SHP77 treated with DMSO at 0.1 percent for 48 hours (cell line): ENCODE measurements around the gene GOLIM4.
"Not testable (repeated sequence)": the region's sequence is repeated elsewhere in the genome, so short reads cannot be mapped to it uniquely, and the experiment has no call there.

Experiments used
- DNase-seq: peaks from one replicate; lab custom pipeline; 2025; lab: John Stamatoyannopoulos, UW

GOLIM4 gene

GRCh38 chr3:168095611-168096209, at the start of gene GOLIM4:
GOLIM4 (minus strand) TSS chr3:168095924; CDS start chr3:168095285, 639 bp downstream.
- DNase-seq = peak; percentile 93

- DNase-seq = no peak
Observed at GRCh38 chr3:168141405-168141998, 45.8 kb upstream of the GOLIM4 start.

- no peak for DNase-seq
Observed at GRCh38 chr3:168139947-168140346, 44.2 kb upstream of the GOLIM4 start.

- DNase-seq = no peak
Observed at GRCh38 chr3:168138421-168138820, 42.7 kb upstream of the GOLIM4 start.

DNA sequence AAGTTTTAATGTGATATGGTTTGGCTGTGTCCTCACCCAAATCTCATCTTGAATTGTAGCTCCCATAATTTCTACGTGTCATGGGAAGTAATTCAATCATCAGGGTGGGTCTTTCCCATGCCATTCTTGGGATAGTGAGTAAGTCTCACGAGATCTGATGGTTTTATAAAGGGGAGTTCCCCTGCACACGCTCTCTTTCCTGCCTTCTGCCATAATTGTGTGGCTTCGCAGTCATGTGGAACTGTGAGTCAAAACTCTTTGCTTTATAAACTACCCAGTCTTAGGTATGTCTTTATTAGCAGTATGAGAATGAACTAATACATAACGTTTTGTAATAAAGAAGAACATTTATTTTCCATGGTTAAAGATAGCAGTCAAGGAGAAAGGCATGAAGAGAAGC, 39.2 kb upstream of the GOLIM4 start:
- DNase-seq = no peak

GRCh38 chr3:168130250-168130649, 34.5 kb upstream of the GOLIM4 start:
- DNase-seq = not testable (repeated sequence)

DNA sequence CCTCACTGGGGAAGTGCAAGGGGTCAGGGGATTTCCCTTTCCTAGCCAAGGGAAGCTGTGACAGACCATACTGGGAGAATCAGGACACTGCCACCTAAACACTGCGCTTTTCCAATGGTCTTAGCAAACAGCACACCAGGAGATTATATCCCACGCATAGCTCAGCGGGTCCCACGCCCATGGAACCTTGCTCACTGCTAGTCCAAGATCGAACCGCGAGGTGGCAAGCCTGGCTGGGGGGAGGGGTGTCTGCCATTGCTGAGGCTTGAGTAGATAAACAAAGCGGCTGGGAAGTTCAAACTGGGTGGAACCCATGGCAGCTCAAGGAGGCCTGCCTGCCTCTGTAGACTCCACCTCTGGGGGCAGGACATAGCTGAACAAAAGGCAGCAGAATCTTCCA, 32.7 kb upstream of the GOLIM4 start:
- not testable (repeated sequence) for DNase-seq

DNA sequence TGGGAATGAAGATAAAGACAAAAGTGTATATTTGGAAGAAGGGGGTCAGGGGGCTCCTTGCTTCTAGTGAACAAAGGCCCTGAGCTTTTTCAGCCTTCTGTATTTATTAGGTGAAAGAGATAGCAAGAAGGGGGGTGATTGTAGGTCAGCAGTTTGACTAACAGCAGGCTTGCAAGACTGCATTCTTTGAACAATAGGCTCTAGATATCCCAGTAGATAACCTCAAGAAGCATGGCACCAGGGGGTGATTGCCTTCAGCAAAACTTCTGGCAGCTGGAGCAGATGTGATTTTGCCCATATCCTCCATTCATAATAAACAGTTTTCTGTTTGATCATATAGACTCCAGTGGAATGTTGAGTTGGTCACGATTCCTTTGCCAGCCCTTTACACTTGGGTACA, 31.7 kb upstream of the GOLIM4 start:
- DNase-seq = no peak

- DNase-seq = no peak
Observed at GRCh38 chr3:168124791-168125190, 29.1 kb upstream of the GOLIM4 start.

DNA sequence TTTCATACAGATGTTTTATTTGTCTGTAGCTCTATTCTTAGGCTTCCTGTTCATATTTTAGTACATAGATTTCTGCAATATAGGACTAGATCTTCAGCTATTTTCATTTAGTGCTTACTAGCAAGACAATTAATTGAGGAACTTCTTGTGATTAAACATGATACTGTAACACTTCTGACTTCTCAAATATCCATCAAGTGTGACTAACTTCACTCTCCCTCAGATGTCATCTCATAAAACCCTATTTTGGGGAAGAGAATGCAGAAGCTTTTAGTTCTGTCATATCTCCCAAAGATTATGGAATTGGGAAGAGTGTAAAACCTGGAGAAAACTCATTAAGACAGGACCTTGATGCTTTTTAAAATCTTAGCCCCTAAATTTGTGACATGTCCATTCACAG, 28.6 kb upstream of the GOLIM4 start:
- DNase-seq = no peak

DNA sequence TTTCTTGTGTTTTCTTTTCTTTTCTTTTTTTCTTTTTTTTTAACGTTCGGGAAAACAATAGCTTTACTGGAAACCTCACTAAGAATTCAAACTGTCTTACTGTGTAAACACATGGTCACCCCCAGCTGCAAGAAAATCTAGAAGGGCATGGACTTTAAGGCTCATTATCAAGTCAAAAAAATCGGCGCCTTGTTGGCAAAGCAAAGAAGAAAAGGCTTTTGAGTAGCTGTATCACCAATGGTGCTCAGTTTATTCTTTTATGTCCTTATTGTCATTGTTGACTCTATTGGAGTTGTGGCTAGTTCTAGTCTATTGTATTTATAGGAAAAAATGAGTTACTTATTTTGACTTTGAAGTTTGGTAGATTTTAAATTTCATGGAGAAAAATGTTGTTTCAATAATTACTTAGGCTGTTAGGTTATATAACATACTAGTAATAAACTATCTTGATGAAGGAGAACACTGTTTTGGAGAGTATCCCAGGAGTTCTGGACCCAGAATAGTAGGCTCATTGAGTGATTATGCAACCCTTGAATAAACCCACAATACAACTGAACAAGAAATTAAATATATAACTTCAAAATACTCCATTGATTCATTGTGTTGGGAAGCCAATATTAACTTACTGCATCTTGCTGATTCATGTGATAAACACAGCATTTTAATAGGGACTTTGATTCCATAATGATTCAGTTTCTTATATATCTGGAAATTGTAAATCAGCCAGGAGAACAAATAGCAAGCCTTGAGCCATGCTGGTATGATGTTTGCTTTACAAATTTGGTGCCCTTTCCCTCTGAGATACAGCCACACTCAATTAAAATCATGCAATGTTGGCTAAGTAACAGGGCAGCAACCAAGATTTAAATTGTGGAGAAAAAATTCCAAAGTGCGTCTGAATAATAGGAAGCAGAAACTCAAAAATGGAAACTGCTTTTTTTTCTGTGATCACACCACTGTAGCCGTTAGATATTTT, 27.8 kb upstream of the GOLIM4 start:
- no peak for DNase-seq

DNA sequence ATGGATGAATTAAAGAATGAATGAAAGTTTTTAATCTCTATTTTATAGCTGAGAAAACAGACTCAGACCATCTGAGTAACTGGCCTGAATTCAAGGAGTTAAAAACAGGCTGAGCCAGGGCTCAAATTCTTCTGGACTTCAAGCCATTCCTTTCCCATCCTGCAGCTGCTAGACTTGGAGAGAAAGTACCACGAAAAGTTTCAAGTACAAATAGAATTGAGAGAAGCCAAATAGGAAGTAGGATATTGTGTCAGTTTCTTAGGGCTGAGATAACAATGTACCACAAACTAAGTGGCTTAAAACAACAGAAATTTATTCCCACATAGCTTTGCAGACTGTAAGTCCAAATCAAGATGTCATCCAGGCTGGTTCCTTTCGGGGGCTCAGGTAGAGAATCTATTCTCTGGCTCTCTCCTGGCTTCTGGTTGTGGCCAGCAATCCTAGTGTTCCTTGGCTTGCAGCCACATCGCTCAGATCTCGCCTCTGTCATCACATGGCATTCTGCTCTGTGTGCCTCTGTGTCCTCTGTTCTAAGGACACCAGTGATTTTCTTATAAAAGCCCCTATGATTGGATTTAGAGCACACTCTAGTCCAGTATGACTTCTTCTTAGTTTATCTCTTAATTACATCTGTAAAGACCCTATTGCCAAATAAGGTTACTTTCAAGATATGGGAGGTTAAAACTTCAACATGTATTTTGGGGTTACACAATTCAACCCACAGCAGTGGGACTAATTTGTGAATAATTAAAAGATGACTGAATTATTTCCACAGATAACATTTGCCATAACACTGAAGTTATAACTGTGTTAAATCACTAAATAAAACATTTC, 25.7 kb upstream of the GOLIM4 start:
- DNase-seq = no peak

GRCh38 chr3:168117853-168118313, 22.2 kb upstream of the GOLIM4 start:
- no peak for DNase-seq

- no peak for DNase-seq
Observed at GRCh38 chr3:168117059-168117458, 21.3 kb upstream of the GOLIM4 start.

DNA sequence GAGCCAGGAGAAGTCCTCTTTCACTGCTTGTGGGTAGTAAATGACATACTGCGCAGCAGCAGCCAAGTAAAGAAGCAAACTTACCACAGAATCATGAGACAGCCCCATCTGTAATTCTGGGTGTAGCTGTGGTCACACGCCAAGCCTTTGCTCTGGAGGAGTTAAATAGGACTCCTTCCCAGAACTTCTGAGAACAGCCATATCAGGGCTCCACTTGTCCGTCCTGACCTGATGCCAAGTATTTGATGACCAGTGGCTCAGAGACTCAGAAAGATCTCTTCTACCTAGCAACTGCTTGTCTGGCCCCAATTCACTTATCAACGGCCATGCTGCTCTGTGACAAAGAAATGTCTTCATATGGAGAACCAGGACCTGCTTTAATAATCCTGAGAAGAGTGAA, 20.6 kb upstream of the GOLIM4 start:
- no peak for DNase-seq

GRCh38 chr3:168113848-168114247, 18.1 kb upstream of the GOLIM4 start:
- DNase-seq = no peak

DNA sequence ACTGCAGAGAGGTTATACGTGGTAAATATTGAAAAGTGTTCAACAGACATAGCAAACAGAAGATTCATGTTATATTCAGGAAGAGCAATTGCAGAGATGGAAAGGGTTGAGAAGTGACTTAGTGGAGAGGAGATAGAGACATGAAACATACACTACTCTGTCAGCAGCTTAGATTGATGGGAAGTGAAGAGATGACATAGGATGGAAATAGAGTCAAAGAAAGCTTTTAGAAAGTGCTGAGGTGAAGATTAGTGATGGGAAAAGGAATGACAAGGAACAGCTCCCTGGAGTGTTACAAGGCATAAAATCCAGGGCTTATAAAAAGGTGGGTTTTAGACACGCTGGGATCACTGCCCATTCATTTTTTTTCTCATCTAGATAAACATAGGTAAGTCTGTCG, 17.2 kb upstream of the GOLIM4 start:
- DNase-seq = no peak

GRCh38 chr3:168104361-168104760, 8.6 kb upstream of the GOLIM4 start:
- no peak for DNase-seq

DNA sequence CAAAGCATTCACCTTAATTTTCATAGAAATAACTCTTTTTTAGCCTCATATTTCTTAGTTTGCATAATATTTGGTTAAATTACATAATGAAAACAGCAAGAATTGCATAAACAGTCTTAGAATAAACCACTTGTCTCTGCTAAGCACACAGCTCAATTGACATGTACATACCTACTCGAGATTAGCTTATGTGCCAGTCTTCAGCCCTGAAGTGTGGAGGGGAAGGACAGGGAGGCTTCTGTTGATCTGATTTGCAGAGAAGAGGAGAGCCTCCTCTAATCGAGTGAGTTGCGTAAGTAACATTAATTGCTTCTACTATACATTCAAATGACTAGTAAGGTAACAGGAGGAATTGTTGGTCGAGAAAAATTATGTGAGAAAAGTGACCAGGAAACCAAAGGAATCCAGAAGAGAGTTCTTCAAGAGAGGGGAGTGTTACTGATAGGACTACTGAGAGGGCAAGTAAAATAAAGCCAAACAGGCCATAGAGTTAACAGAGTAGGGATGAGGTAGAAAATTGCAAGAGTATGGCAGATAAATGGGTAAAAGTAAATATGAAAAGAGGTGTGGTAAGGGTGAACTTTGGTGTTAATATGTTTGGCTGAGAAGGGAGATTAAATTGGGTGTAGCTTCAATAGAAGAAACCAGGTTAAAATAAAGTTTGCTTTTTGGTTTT, 7.1 kb upstream of the GOLIM4 start:
- DNase-seq = no peak

- DNase-seq = no peak
Observed at GRCh38 chr3:168100777-168101492, 5.2 kb upstream of the GOLIM4 start.

- DNase-seq = no peak
Observed at GRCh38 chr3:168097381-168097780, 1.7 kb upstream of the GOLIM4 start.
